Measurements from ENCODE around the gene HAT1. TPM values are rescaled to one million over a fixed set of nuclear protein-coding genes. Genes with fewer than 3 reads are reported as not detected.

HAT1 gene
- total RNA-seq, 1 experiment from 2014 or later: 58.9 TPM

GRCh38 chr2:171874963-171875362 is 47.3 kb upstream of the HAT1 start:
- H3K4me3 Mint-ChIP-seq: no peak overlapping the region
- no peak overlapping the region for H3K27ac Mint-ChIP-seq

DNA sequence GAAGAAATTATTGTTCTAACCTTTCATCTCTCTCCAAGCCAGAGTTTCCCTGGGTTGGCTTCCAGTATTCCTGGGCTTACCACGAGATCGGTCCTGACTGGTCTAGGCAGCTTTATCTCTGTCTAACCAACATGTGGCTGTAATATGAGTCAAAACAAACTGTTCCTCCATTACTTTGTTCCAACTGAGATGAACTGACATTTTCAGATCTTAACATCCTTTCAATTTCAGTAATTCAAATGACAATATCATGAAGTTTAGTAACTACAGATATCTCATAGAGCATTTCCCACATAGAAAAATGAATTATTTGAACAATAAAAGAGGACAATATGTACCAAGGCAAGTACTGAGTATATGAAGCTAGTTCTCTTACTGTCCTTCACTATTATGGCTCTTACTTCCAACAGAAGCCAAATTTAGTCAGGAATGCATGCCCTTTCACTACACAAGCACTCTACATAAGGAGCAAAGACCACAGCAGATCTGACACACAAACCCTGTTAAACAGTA is 43.7 kb upstream of the HAT1 start:
- Mint-ChIP-seq H3K27ac (peak overlapping the region; percentile 59; the same call in 1 of the 2 replicates), H3K4me3 (no peak overlapping the region), H3K36me3 (peaks cover 12% of the 10 kb centered on the region), H3K4me1 (no peaks in the 10 kb centered on the region), H3K9me3 (peaks cover 12% of the 10 kb centered on the region), H3K27me3 (ENCODE audit: low read depth) (no peaks in the 10 kb centered on the region)
- TF ChIP-seq AFF4 (CRISPR knock-in tag; IDR thresholded peaks at IDR 0.05; ENCODE audit: borderline replicate concordance): no peak
- no peak for DNase-seq (ENCODE audit: low spot score)
- ATAC-seq: no peak
- ChIA-PET CTCF (no interaction called here), POLR2A (no interaction called here)

More at GRCh38 chr2:171874963-171875362, 47.3 kb upstream of the HAT1 start:
- no peaks in the 10 kb centered on the region for H3K27me3 Mint-ChIP-seq (ENCODE audit: low read depth)
- peaks cover 12% of the 10 kb centered on the region for H3K9me3 Mint-ChIP-seq
- ChIA-PET CTCF (no interaction called here), POLR2A (no interaction called here)
- no peak for DNase-seq (ENCODE audit: low spot score)
- no peak for TF ChIP-seq NR1H2 (CRISPR knock-in tag; IDR thresholded peaks at IDR 0.05)
- no peak for TF ChIP-seq TEAD4 (CRISPR knock-in tag; IDR thresholded peaks at IDR 0.05)
- TF ChIP-seq FOXJ3 (CRISPR knock-in tag; IDR thresholded peaks at IDR 0.05; ENCODE audit: borderline replicate concordance): no peak
- no peak for TF ChIP-seq ZBTB43 (CRISPR knock-in tag; IDR thresholded peaks at IDR 0.05)
- TF ChIP-seq ATF1 (CRISPR knock-in tag; IDR thresholded peaks at IDR 0.05): no peak
- no peak for TF ChIP-seq CREM (CRISPR knock-in tag; IDR thresholded peaks at IDR 0.05)
- no peak for TF ChIP-seq IRF2 (CRISPR knock-in tag; IDR thresholded peaks at IDR 0.05; ENCODE audit: borderline replicate concordance, low read depth)
- TF ChIP-seq USF1 (CRISPR knock-in tag; IDR thresholded peaks at IDR 0.05): no peak
- no peak for TF ChIP-seq FOXK1 (CRISPR knock-in tag; IDR thresholded peaks at IDR 0.05)
- no peak for ATAC-seq
- H3K4me1 Mint-ChIP-seq: no peaks in the 10 kb centered on the region
- H3K36me3 Mint-ChIP-seq: peaks cover 17% of the 10 kb centered on the region

DNA sequence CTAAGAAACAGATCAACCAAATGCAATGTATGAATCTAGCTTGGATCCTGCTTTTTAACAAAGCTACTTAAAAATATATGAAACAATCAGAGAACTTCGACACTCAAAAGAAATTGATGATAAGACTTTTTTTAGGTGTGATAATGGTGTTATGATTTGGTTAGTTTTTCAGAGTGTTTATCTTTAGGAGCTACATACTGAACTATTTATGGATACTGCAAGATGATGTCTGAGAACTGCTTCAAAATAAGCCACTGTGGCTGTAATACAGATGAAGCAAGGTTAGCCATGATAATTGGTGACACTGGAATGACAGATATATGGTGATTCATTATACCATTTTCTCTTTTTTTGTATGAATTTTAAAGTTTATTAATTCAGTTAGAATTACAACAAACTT is 42.4 kb upstream of the HAT1 start:
- H3K36me3 Mint-ChIP-seq: peaks cover 6% of the 10 kb centered on the region
- peaks cover 6% of the 10 kb centered on the region for H3K9me3 Mint-ChIP-seq
- H3K27ac Mint-ChIP-seq: no peak overlapping the region
- CTCF ChIA-PET: no interaction called here
- POLR2A ChIA-PET: no interaction called here
- DNase-seq (ENCODE audit: low spot score) (no peak), ATAC-seq (no peak)
- no peaks in the 10 kb centered on the region for H3K4me1 Mint-ChIP-seq
- no peak overlapping the region for H3K4me3 Mint-ChIP-seq
- no peak for TF ChIP-seq HMGXB4 (CRISPR knock-in tag; IDR thresholded peaks at IDR 0.05)
- no peak for TF ChIP-seq ZNF425 (CRISPR knock-in tag; conservative IDR thresholded peaks at IDR 0.05)
- TF ChIP-seq, protein P1, sequence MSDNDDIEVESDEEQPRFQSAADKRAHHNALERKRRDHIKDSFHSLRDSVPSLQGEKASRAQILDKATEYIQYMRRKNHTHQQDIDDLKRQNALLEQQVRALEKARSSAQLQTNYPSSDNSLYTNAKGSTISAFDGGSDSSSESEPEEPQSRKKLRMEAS (CRISPR knock-in tag; IDR thresholded peaks at IDR 0.05): no peak
- TF ChIP-seq ZNF232 (CRISPR knock-in tag; IDR thresholded peaks at IDR 0.05): no peak
- no peak for TF ChIP-seq FOXP1 (CRISPR knock-in tag; IDR thresholded peaks at IDR 0.05; ENCODE audit: borderline replicate concordance)
- TF ChIP-seq NR2C2 (CRISPR knock-in tag; IDR thresholded peaks at IDR 0.05): no peak
- no peak for TF ChIP-seq EMX1 (CRISPR knock-in tag; IDR thresholded peaks at IDR 0.05)
- no peaks in the 10 kb centered on the region for H3K27me3 Mint-ChIP-seq (ENCODE audit: low read depth)

All from WTC11 (cell line).